Retinal pigment epithelial cell (primary cell): Measurements from ENCODE around the gene TRABD2A.
"Not testable (repeated sequence)": the region's sequence is repeated elsewhere in the genome, so short reads cannot be mapped to it uniquely, and the experiment has no call there.

Experiments used
- DNase-seq: peaks from one replicate; pipeline ENCODE4 v3.0.0-alpha.2; 2010; ENCODE audit warnings: low read depth
- H3K4me3 ChIP-seq: 2 replicates; pipeline ENCODE4 v1.5.1; 2011; ENCODE audit warnings: mild to moderate bottlenecking, low read length, control low read depth, moderate library complexity
- CTCF ChIP-seq: conservative IDR thresholded peaks from 2 replicates; pipeline ENCODE4 v1.5.1; 2011; ENCODE audit warnings: low read depth, low read length, control low read depth, inconsistent platforms

The TRABD2A gene

GRCh38 chr2:84878896-84879583, 1.8 kb downstream of the TRABD2A start:
- no peak for TF ChIP-seq CTCF
- no peak for DNase-seq
- no peak overlapping the region for H3K4me3 ChIP-seq

- no peak for TF ChIP-seq CTCF
- no peak for DNase-seq
- H3K4me3 ChIP-seq = no peak overlapping the region
Measured at GRCh38 chr2:84878459-84878858, 2.4 kb downstream of the TRABD2A start.

DNA sequence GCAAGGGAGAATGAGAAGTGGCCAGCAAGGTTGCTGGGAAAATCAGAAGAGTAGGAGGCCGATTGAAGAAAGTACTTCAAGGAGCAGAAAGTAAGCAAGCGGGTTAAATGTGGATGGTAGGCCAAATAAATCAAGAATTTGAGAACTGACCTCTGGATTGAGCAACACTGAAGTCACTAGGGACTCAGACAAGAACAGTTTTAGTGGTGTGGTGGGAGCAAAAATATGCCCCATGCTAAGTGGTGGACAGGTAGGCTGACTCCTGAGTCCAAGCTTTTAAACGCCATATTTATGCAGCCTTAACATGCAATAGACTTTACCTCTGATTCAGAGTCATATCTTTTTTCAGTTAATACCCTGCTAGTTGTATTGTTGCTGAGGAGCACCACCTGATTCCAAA, 4.5 kb downstream of the TRABD2A start:
- no peak for TF ChIP-seq CTCF
- H3K4me3 ChIP-seq = no peak overlapping the region
- DNase-seq = no peak

GRCh38 chr2:84875619-84876018, 5.3 kb downstream of the TRABD2A start:
- not testable (repeated sequence) for H3K4me3 ChIP-seq, DNase-seq

- no peak for DNase-seq
- TF ChIP-seq CTCF = no peak
- no peak overlapping the region for H3K4me3 ChIP-seq
Measured at GRCh38 chr2:84875213-84875560, 5.7 kb downstream of the TRABD2A start.

- no peak overlapping the region for H3K4me3 ChIP-seq
- TF ChIP-seq CTCF = no peak
- DNase-seq = no peak
Measured at GRCh38 chr2:84874381-84875212, 6.3 kb downstream of the TRABD2A start.

DNA sequence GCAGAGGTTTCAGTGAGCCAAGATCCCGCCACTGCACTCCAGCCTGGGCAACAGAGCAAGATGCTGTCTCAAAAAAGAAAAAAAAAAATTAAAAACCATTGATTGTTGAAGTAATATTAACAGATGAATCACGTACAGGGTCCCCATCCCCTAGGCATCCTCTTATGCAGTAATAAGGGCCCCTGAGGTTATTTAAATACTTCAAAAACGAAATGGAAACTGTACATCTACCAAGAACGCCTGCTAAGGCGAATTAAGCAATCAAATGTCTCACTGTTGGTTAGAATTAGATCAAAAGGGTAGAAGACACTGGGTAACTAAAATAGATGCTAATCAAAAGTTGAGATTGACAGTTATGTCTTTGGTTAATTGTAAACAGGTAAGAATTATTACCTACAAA, 7.5 kb downstream of the TRABD2A start:
- no peak overlapping the region for H3K4me3 ChIP-seq
- no peak for DNase-seq
- TF ChIP-seq CTCF = no peak

DNA sequence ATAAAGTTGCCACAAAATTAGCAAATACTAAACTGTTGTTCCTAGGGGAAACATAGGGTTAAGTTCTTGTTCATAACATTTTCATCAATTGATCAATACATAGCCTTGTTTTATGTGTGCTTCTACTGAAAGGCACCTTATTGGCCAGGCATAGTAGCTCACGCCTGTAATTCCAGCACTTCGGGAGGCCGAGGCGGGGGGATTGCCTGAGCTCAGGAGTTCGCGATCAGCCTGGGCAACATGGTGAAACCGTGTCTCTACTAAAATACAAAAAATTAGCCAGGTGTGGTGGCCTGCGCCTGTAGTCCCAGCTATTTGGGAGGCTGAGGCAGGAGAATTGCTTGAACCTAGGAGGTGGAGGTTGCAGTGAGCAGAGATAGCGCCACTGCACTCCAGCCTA, 8.2 kb downstream of the TRABD2A start:
- not testable (repeated sequence) for H3K4me3 ChIP-seq, DNase-seq
